SH-SY5Y (cell line): ENCODE results near the gene CD248.

Source experiments
- GATA2 ChIP-seq: IDR thresholded peaks from 2 replicates; pipeline ENCODE4 v1.6.1; 2011; ENCODE audit warnings: mild to moderate bottlenecking, low read depth, low read length
- GATA3 ChIP-seq: IDR thresholded peaks from 2 replicates; pipeline ENCODE4 v1.6.1; 2011; ENCODE audit warnings: low read depth, mild to moderate bottlenecking, low read length, moderate library complexity

DNA sequence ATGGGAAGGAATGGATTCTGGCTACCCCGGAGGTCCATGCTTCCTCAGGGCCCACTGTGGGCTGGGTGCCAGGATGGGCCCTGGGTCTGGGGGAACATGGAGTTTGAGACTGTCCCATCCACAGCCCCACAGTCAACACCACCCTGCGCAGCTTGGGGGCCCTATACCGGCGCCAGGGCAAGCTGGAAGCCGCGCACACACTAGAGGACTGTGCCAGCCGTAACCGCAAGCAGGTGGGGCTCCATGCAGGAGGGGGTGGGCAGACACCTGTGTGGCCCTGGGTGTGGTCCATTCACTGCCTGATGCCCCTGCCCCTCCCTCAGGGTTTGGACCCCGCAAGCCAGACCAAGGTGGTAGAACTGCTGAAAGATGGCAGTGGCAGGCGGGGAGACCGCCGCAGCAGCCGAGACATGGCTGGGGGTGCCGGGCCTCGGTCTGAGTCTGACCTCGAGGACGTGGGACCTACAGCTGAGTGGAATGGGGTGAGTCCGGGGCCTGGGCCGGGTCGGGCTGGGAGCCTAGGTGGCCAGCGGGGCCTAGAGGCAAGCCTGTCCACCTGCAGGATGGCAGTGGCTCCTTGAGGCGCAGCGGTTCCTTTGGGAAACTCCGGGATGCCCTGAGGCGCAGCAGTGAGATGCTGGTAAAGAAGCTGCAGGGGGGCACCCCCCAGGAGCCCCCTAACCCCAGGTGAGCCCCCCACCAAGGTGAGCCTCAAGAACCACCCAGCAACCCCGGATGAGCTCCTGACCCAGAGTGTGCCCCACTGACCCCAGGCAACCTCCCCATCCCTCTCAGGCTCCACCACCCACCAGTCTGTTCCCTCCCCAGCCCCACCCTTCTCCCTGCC is 51.1 kb downstream of the CD248 start:
- no peak for TF ChIP-seq GATA2
- TF ChIP-seq GATA3 = no peak
